Effector memory CD8-positive, alpha-beta T cell (primary cell): ENCODE data around the gene RAB8B.

Source experiments
- ATAC-seq: fragments of 150-1000 bp; cut with Tn5 transposase; replicated peaks from 2 replicates; pipeline ENCODE4 v1.10.0; 2021; ENCODE audit warnings: mild to moderate bottlenecking, moderate library complexity
- DNase-seq, 3 experiments: peaks; one replicate each; pipeline ENCODE4 v3.0.0; 2021
- H3K27ac Mint-ChIP-seq, 2 donors: one replicate each; pipeline ENCODE4 v1.8.0; 2022; ENCODE audit warnings: mild to moderate bottlenecking in 2 of 2, mixed read lengths in 2 of 2, moderate library complexity in 2 of 2
- H3K27me3 Mint-ChIP-seq, 2 donors: one replicate each; pipeline ENCODE4 v1.8.0; 2022; ENCODE audit warnings: mixed read lengths in 2 of 2
- H3K36me3 Mint-ChIP-seq: one replicate; pipeline ENCODE4 v1.8.0; 2022; ENCODE audit warnings: mild to moderate bottlenecking, moderate library complexity, mixed read lengths; ENCODE audit not compliant: insufficient read depth
- H3K4me1 Mint-ChIP-seq, 2 donors: one replicate each; pipeline ENCODE4 v1.8.0; 2022; ENCODE audit warnings: low read depth in 2 of 2, mixed read lengths in 2 of 2
- H3K4me3 Mint-ChIP-seq, 2 donors: one replicate each; pipeline ENCODE4 v1.8.0; 2022; ENCODE audit warnings: mild to moderate bottlenecking in 2 of 2, mixed read lengths in 2 of 2, moderate library complexity in 2 of 2
- H3K9me3 Mint-ChIP-seq, 2 donors: one replicate each; pipeline ENCODE4 v1.8.0; 2022; ENCODE audit warnings: mixed read lengths in 2 of 2

RAB8B gene

GRCh38 chr15:63256433-63257274, 67.2 kb downstream of the RAB8B start:
- DNase-seq (no peak), ATAC-seq (no peak)
- Mint-ChIP-seq H3K36me3 (peaks cover 95% of the 10 kb centered on the region), H3K9me3 (no peaks in the 10 kb centered on the region), H3K4me1 (peaks cover 7 to 30% of the 10 kb centered on the region in 2 donors), H3K4me3 (no peak overlapping the region), H3K27me3 (no peaks in the 10 kb centered on the region), H3K27ac (peak overlapping the region in 1 of 2 donors; percentile 90)

- no peak for DNase-seq
- ATAC-seq: peak; percentile 17
- no peaks in the 10 kb centered on the region for H3K9me3 Mint-ChIP-seq
- no peak overlapping the region for H3K4me3 Mint-ChIP-seq
- H3K27ac Mint-ChIP-seq: no peak overlapping the region
- peaks cover 5 to 17% of the 10 kb centered on the region in 2 donors for H3K4me1 Mint-ChIP-seq
- H3K36me3 Mint-ChIP-seq: peaks cover 94% of the 10 kb centered on the region
- no peaks in the 10 kb centered on the region for H3K27me3 Mint-ChIP-seq
These were observed 69.3 kb downstream of the RAB8B start for GRCh38 chr15:63258658-63259057.

GRCh38 chr15:63260791-63261190, 71.4 kb downstream of the RAB8B start:
- Mint-ChIP-seq H3K27ac (no peak overlapping the region), H3K27me3 (no peaks in the 10 kb centered on the region), H3K36me3 (peaks cover 91% of the 10 kb centered on the region), H3K4me1 (peaks cover 0 to 3% of the 10 kb centered on the region in 2 donors), H3K9me3 (no peaks in the 10 kb centered on the region), H3K4me3 (no peak overlapping the region)
- DNase-seq (no peak), ATAC-seq (no peak)

GRCh38 chr15:63261311-63261710, 71.9 kb downstream of the RAB8B start:
- peaks cover 86% of the 10 kb centered on the region for H3K36me3 Mint-ChIP-seq
- H3K4me3 Mint-ChIP-seq: no peak overlapping the region
- DNase-seq: no peak
- no peaks in the 10 kb centered on the region for H3K9me3 Mint-ChIP-seq
- peaks cover 0 to 3% of the 10 kb centered on the region in 2 donors for H3K4me1 Mint-ChIP-seq
- H3K27me3 Mint-ChIP-seq: no peaks in the 10 kb centered on the region
- ATAC-seq: no peak
- peak overlapping the region in 1 of 2 donors; percentile 59 for H3K27ac Mint-ChIP-seq

- Mint-ChIP-seq H3K9me3 (no peaks in the 10 kb centered on the region), H3K4me3 (no peak overlapping the region), H3K27me3 (no peaks in the 10 kb centered on the region), H3K27ac (peak overlapping the region in 1 of 2 donors; percentile 35), H3K4me1 (peaks cover 0 to 3% of the 10 kb centered on the region in 2 donors), H3K36me3 (peaks cover 79% of the 10 kb centered on the region)
- no peak for DNase-seq
- no peak for ATAC-seq
These were observed 74.1 kb downstream of the RAB8B start for GRCh38 chr15:63263519-63263918.

DNA sequence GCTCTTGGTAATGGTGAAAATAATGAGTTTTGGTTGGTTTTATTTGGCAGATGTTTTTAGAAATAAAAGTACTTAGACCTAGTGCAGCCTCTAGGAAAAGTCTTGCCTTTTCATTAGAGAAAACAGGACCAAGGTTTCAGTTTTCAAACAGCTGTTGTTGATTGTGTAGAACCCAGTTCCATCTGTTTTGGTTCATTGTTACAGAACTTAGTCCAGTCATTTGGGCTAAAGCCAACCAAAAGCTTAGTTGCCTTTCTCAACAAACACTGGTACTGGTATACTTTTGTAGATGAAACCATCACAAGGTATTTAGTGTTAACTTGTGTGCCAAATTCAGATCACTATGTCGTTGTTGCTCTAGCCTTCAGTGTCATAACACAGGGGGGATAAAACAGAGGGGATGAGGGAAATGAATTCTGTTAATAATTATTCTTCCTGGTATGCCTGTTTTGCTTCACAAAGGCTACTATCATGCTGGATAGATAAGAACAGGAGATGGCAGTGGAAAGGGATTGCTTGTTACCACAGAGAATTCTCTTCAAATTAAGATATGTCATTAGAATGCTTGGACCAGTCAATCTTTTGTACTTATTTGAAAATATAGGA, 75.4 kb downstream of the RAB8B start:
- Mint-ChIP-seq H3K9me3 (no peaks in the 10 kb centered on the region), H3K4me3 (no peak overlapping the region), H3K36me3 (peaks cover 66% of the 10 kb centered on the region), H3K27ac (no peak overlapping the region), H3K4me1 (peaks cover 0 to 9% of the 10 kb centered on the region in 2 donors), H3K27me3 (no peaks in the 10 kb centered on the region)
- no peak for DNase-seq
- ATAC-seq: no peak

GRCh38 chr15:63274427-63274826, 85.0 kb downstream of the RAB8B start:
- Mint-ChIP-seq H3K9me3 (no peaks in the 10 kb centered on the region), H3K27ac (peak overlapping the region; percentile 68 to 92), H3K4me1 (peaks cover 23 to 40% of the 10 kb centered on the region in 2 donors), H3K27me3 (no peaks in the 10 kb centered on the region), H3K36me3 (no peaks in the 10 kb centered on the region), H3K4me3 (peak overlapping the region in 1 of 2 donors; percentile 44)
- ATAC-seq (no peak), DNase-seq (no peak)

GRCh38 chr15:63276342-63277037, 87.1 kb downstream of the RAB8B start:
- H3K9me3 Mint-ChIP-seq: no peaks in the 10 kb centered on the region
- peaks cover 26 to 35% of the 10 kb centered on the region in 2 donors for H3K4me1 Mint-ChIP-seq
- DNase-seq: no peak
- ATAC-seq: no peak
- H3K4me3 Mint-ChIP-seq: peak overlapping the region; percentile 77 to 78
- peak overlapping the region; percentile 73 to 85 for H3K27ac Mint-ChIP-seq
- peaks cover 3% of the 10 kb centered on the region for H3K36me3 Mint-ChIP-seq
- no peaks in the 10 kb centered on the region for H3K27me3 Mint-ChIP-seq

DNA sequence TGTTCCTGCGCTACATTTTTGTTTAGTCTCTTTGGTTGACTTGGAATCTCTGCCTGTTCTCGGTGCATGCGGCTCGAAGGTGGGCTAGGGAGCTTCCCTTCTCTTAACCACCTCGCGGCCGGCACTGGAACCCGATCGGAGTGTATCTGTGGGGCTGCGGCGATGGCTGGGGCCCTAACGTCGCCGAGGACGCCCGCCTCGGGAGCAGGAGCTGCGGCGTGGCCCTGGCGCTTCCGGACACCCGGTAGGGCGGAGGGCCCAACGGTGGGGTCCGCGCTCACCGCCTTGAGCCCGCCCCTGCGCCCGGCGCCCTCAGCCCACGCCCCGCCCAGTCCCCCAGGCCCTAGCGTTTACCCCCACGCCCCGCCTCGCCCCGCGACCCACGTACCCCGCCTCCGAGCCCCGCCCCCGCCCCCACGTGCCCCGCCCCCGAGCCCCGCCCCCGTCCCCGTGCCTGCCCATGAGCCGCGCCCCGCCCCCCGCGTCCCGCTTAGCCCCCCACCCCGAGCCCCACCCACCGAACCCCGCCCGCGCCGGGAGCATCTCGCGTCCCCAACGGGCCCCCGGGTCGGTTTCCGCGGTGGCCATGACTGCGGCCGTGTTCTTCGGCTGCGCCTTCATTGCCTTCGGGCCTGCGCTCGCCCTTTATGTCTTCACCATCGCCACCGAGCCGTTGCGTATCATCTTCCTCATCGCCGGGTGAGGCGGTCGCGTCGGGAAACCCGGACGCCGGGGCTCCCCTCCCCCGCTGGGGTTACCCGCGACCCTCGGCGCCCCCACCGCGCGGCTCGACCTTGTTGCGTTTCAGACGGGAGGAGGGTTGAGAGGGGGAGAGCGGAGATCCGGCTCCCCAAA, 87.9 kb downstream of the RAB8B start, which contains the start of gene APH1B:
Gene APH1B (plus strand): TSS at position 568 of the 855 bp plus-strand sequence. CDS start 19 bp downstream, at position 587.
- DNase-seq (peak; percentile 62 to 67 (median 66)), ATAC-seq (peak; percentile 82)
- H3K27me3 Mint-ChIP-seq: no peaks in the 10 kb centered on the region
- H3K4me3 Mint-ChIP-seq: peak within 1 kb of the TSS; percentile 78 to 86
- peak within 1 kb of the TSS; percentile 73 to 85 for H3K27ac Mint-ChIP-seq
- peaks cover 26 to 35% of the 10 kb centered on the region in 2 donors for H3K4me1 Mint-ChIP-seq
- H3K9me3 Mint-ChIP-seq: no peaks in the 10 kb centered on the region
- H3K36me3 Mint-ChIP-seq: peaks cover 3% of the 10 kb centered on the region

GRCh38 chr15:63277893-63278456, 88.6 kb downstream of the RAB8B start:
- peak overlapping the region; percentile 78 to 86 for H3K4me3 Mint-ChIP-seq
- H3K27ac Mint-ChIP-seq: peak overlapping the region; percentile 73 to 85
- DNase-seq (peak in 1 of 3 experiments; percentile 13), ATAC-seq (no peak)
- H3K9me3 Mint-ChIP-seq: no peaks in the 10 kb centered on the region
- peaks cover 26 to 35% of the 10 kb centered on the region in 2 donors for H3K4me1 Mint-ChIP-seq
- H3K36me3 Mint-ChIP-seq: peaks cover 3% of the 10 kb centered on the region
- no peaks in the 10 kb centered on the region for H3K27me3 Mint-ChIP-seq

GRCh38 chr15:63283126-63283525, 93.7 kb downstream of the RAB8B start:
- no peak for DNase-seq
- Mint-ChIP-seq H3K27me3 (no peaks in the 10 kb centered on the region), H3K4me1 (peaks cover 6 to 20% of the 10 kb centered on the region in 2 donors), H3K4me3 (no peak overlapping the region), H3K27ac (no peak overlapping the region), H3K9me3 (no peaks in the 10 kb centered on the region), H3K36me3 (peaks cover 11% of the 10 kb centered on the region)
- no peak for ATAC-seq

- H3K9me3 Mint-ChIP-seq: no peaks in the 10 kb centered on the region
- DNase-seq: no peak
- ATAC-seq: no peak
These were observed 94.9 kb downstream of the RAB8B start for GRCh38 chr15:63284335-63284734.

More at GRCh38 chr15:63284335-63284734, 94.9 kb downstream of the RAB8B start:
- Mint-ChIP-seq H3K36me3 (peaks cover 11% of the 10 kb centered on the region), H3K4me3 (no peak overlapping the region), H3K27ac (no peak overlapping the region), H3K4me1 (peaks cover 8 to 17% of the 10 kb centered on the region in 2 donors), H3K27me3 (no peaks in the 10 kb centered on the region)
